Endothelial cell of umbilical vein (primary cell): ENCODE results near the gene SUV39H2. TPM values are rescaled to one million over a fixed set of nuclear protein-coding genes. Genes with fewer than 3 reads are reported as not detected.

Source experiments
- BruUV-seq: library from RNA; stranded (reverse); fragments of 400-500 nt; replicated peaks from 2 replicates; lab custom pipeline; 2021; lab: Mats Ljungman, UMichigan
- CTCF ChIA-PET: fragments of 300-600, 350-600 bp; sonication (Branson Sonifier 250); formaldehyde crosslinking; loops from one replicate; lab custom pipeline; 2021; ENCODE audit warnings: antibody characterized with exemption, inconsistent platforms; lab: Charles Lee
- POLR2A ChIA-PET: fragments of 300-600, 350-600 bp; sonication (Branson Sonifier 250); formaldehyde crosslinking; loops from one replicate; lab custom pipeline; 2021; ENCODE audit warnings: antibody characterized with exemption, inconsistent platforms; lab: Charles Lee
- DNase-seq: peaks from one replicate; pipeline ENCODE4 v3.0.0-alpha.2; 2011; ENCODE audit warnings: low read depth, low spot score
- FAIRE-seq: peaks from 2 replicates; lab custom pipeline; 2011; peaks lifted over from hg19 to GRCh38; lab: Jason Lieb, UNC
- H2AFZ ChIP-seq: 2 replicates; pipeline ENCODE4 v1.6.0; 2012; ENCODE audit warnings: low read depth, low read length, control low read depth, inconsistent platforms
- H3K27ac ChIP-seq: 2 replicates; pipeline ENCODE4 v1.5.1; 2011; ENCODE audit warnings: low read depth, mild to moderate bottlenecking, control low read depth, low read length, moderate library complexity; ENCODE audit not compliant: insufficient read depth
- H3K27me3 ChIP-seq, 2 experiments: 2 replicates each; pipeline versions ENCODE4 v1.6.0 to v1.6.1; 2011; ENCODE audit warnings: low read length in 2 of 2, mixed read lengths in 1 of 2; ENCODE audit not compliant: control insufficient read depth in 2 of 2, insufficient read depth in 2 of 2
- H3K36me3 ChIP-seq, 2 experiments: 2 replicates in 1 of 2; 3 replicates in 1 of 2; pipeline ENCODE4 v1.5.1; 2011; ENCODE audit warnings: low read length in 2 of 2, mild to moderate bottlenecking in 1 of 2, moderate library complexity in 1 of 2; ENCODE audit not compliant: control insufficient read depth in 2 of 2, insufficient read depth in 2 of 2; ENCODE audit errors: extremely low read depth in 1 of 2
- H3K4me1 ChIP-seq: 3 replicates; pipeline ENCODE4 v1.5.1; 2011; ENCODE audit warnings: mild to moderate bottlenecking, low read length; ENCODE audit not compliant: control insufficient read depth, insufficient read depth; ENCODE audit errors: extremely low read depth
- H3K4me2 ChIP-seq: 2 replicates; pipeline ENCODE4 v1.6.1; 2011; ENCODE audit warnings: low read length, control low read depth, mixed read lengths; ENCODE audit not compliant: insufficient read depth
- H3K4me3 ChIP-seq, 3 experiments: fragments of 200-600 bp in 1 of 3; sonication (generic), shearing (Covaris generic) in 1 of 3; replicated peaks in 1 of 3; 2 replicates each; pipeline ENCODE4 v1.5.1; 2011 to 2016; ENCODE audit warnings: control low read depth in 3 of 3, low read length in 3 of 3, mild to moderate bottlenecking in 2 of 3, inconsistent platforms in 1 of 3, low read depth in 1 of 3, moderate library complexity in 1 of 3; ENCODE audit not compliant: insufficient read depth in 1 of 3
- H3K79me2 ChIP-seq: 2 replicates; pipeline ENCODE4 v1.6.0; 2012; ENCODE audit warnings: low read length, inconsistent platforms; ENCODE audit not compliant: control insufficient read depth, insufficient read depth
- H3K9ac ChIP-seq: replicated peaks from 2 replicates; pipeline ENCODE3; 2011; ENCODE audit warnings: low read length, control low read depth; ENCODE audit not compliant: insufficient read depth; ENCODE audit errors: extremely low read depth
- H3K9me1 ChIP-seq: replicated peaks from 3 replicates; pipeline ENCODE4 v1.6.0; 2011; ENCODE audit warnings: mild to moderate bottlenecking, low read length; ENCODE audit not compliant: control insufficient read depth, insufficient read depth; ENCODE audit errors: extremely low read depth
- H3K9me3 ChIP-seq: replicated peaks from 2 replicates; pipeline ENCODE4 v1.5.1; 2012; ENCODE audit warnings: low read length, inconsistent platforms; ENCODE audit not compliant: control insufficient read depth, insufficient read depth
- H4K20me1 ChIP-seq: replicated peaks from 2 replicates; pipeline ENCODE3; 2011; ENCODE audit warnings: mild to moderate bottlenecking, low read length; ENCODE audit not compliant: control insufficient read depth, insufficient read depth; ENCODE audit errors: extremely low read depth
- EZH2 ChIP-seq: IDR thresholded peaks from 2 replicates; pipeline ENCODE4 v1.6.1; 2012; ENCODE audit warnings: borderline replicate concordance, low read depth, mild to moderate bottlenecking, moderate library complexity, low read length, inconsistent platforms; ENCODE audit not compliant: severe bottlenecking
- FOS ChIP-seq: IDR thresholded peaks from 2 replicates; pipeline ENCODE4 v1.6.1; 2011; ENCODE audit warnings: mild to moderate bottlenecking, low read length, moderate library complexity, borderline replicate concordance; ENCODE audit not compliant: insufficient read depth
- GATA2 ChIP-seq: IDR thresholded peaks from 2 replicates; pipeline ENCODE4 v1.7.0; 2011; ENCODE audit warnings: low read depth, mild to moderate bottlenecking, moderate library complexity, mixed read lengths, low read length; ENCODE audit not compliant: insufficient read length, insufficient read depth
- JUN ChIP-seq: IDR thresholded peaks from 2 replicates; pipeline ENCODE4 v1.6.1; 2011; ENCODE audit warnings: borderline replicate concordance, low read depth; ENCODE audit not compliant: insufficient read length, insufficient read depth
- MYC ChIP-seq: IDR thresholded peaks from one replicate; pipeline ENCODE4 v1.6.1; 2011; ENCODE audit warnings: mild to moderate bottlenecking, low read depth, low read length
- POLR2A ChIP-seq: IDR thresholded peaks from 2 replicates; pipeline ENCODE4 v1.6.1; 2012; ENCODE audit warnings: low read depth, mild to moderate bottlenecking, control low read depth, low read length
- POLR2AphosphoS5 ChIP-seq: IDR thresholded peaks from 2 replicates; pipeline ENCODE4 v1.6.1; 2012; ENCODE audit warnings: low read depth, mild to moderate bottlenecking, control low read depth, low read length, moderate library complexity; ENCODE audit not compliant: insufficient read depth
- dilution Hi-C: fragments of 300-500 bp; cut with MboI; formaldehyde crosslinking; loops from one replicate; pipeline ENCODE4 v1.15.0; 2019; ENCODE audit warnings: low sequenced_read_pairs; ENCODE audit not compliant: extremely low pct_ligation_motif_present
- intact Hi-C: fragments of 100-400 bp; cut with micrococcal nuclease; formaldehyde crosslinking; loops from one replicate; pipeline ENCODE4 v1.10.0; 2022
- polyA plus RNA-seq, 4 experiments: library from polyadenylated mRNA; depleted of rRNA in 3 of 4; stranded (reverse) in 3 of 4; unstranded in 1 of 4; fragments of >200 nt; gene quantifications; 2 replicates each; pipeline versions ENCODE4 v1.2.1 to v1.2.3, GENCODE V29; 2011 to 2012; ENCODE audit warnings: missing spikeins in 1 of 4
- total RNA-seq: library from RNA; stranded (reverse); gene quantifications from 2 replicates; pipeline ENCODE4 v1.2.3, GENCODE V29; 2021
- TF ChIP-seq, protein P1 (sequence below): IDR thresholded peaks from 2 replicates; pipeline ENCODE4 v1.6.1; 2011; ENCODE audit not compliant: insufficient read depth, insufficient read length
- TF ChIP-seq, protein P2 (sequence below), 2 donors: IDR thresholded peaks; 1 replicate in 1 of 2; 2 replicates in 1 of 2; pipeline ENCODE4 v1.5.1; 2011; ENCODE audit warnings: low read length in 2 of 2, mild to moderate bottlenecking in 2 of 2, moderate library complexity in 2 of 2, control low read depth in 1 of 2, inconsistent platforms in 1 of 2, low read depth in 1 of 2; ENCODE audit not compliant: insufficient read depth in 1 of 2; ENCODE audit errors: extremely low read depth in 1 of 2

The SUV39H2 gene
- total and polyA plus RNA-seq, 2 donors (not counting 3 experiments of a cell fraction or from before 2014, with no cell fraction given): 5.7 to 29.9 TPM

DNA sequence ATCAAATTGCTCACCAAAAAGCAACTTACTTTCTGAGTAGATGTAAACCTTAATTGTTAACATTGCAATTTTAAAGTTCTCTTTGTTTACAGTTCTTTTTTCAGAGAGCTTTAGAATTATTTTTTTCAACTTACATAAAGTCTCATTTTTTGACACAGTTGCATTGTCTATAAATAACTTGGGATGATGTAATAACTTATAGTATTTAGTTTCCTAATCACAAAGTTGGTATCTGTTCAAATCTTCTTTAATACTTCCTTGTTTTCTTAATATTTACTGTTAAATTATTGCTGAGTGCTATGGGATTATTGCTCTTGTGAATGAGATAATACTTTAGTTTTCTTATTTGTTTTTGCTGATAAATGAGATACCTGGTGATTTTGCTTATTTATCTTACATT lies 18.9 kb upstream of the SUV39H2 start:
- no peak overlapping the region for H3K4me3 ChIP-seq
- intact Hi-C loops: no loop called here
- H3K27ac ChIP-seq: no peak overlapping the region
- no peaks in the 10 kb centered on the region for H3K9me1 ChIP-seq
- H3K27me3 ChIP-seq: no peaks in the 10 kb centered on the region
- TF ChIP-seq POLR2AphosphoS5 (no peak), EZH2 (no peak), POLR2A (no peak), GATA2 (no peak), FOS (no peak), JUN (no peak), MYC (no peak)
- TF ChIP-seq, protein P1, sequence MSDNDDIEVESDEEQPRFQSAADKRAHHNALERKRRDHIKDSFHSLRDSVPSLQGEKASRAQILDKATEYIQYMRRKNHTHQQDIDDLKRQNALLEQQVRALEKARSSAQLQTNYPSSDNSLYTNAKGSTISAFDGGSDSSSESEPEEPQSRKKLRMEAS: no peak
- TF ChIP-seq, protein P2, sequence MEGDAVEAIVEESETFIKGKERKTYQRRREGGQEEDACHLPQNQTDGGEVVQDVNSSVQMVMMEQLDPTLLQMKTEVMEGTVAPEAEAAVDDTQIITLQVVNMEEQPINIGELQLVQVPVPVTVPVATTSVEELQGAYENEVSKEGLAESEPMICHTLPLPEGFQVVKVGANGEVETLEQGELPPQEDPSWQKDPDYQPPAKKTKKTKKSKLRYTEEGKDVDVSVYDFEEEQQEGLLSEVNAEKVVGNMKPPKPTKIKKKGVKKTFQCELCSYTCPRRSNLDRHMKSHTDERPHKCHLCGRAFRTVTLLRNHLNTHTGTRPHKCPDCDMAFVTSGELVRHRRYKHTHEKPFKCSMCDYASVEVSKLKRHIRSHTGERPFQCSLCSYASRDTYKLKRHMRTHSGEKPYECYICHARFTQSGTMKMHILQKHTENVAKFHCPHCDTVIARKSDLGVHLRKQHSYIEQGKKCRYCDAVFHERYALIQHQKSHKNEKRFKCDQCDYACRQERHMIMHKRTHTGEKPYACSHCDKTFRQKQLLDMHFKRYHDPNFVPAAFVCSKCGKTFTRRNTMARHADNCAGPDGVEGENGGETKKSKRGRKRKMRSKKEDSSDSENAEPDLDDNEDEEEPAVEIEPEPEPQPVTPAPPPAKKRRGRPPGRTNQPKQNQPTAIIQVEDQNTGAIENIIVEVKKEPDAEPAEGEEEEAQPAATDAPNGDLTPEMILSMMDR (IDR thresholded peaks at IDR 0.05; ENCODE audit: extremely low read depth in 1 of 2, insufficient read depth in 1 of 2, low read depth in 1 of 2, low read length in 2 of 2): no peak
- H3K9ac ChIP-seq: no peak overlapping the region
- no peaks in the 10 kb centered on the region for H4K20me1 ChIP-seq
- CTCF ChIA-PET: interaction anchor here (1.0 to 1.5 kb wide), 2 partner anchors 12 to 361 kb away, joined by 3 read pairs; no protein-coding TSS in a partner anchor
- no peak overlapping the region for H3K4me2 ChIP-seq
- dilution Hi-C loops: no loop called here
- BruUV-seq: no TSS peak
- H3K36me3 ChIP-seq: peaks cover 0 to 4% of the 10 kb centered on the region in 2 experiments
- no peak for FAIRE-seq
- DNase-seq: no peak
- H3K9me3 ChIP-seq: no peaks in the 10 kb centered on the region
- H3K79me2 ChIP-seq: no peaks in the 10 kb centered on the region
- no peak overlapping the region for H2AFZ ChIP-seq
- no peaks in the 10 kb centered on the region for H3K4me1 ChIP-seq
- POLR2A ChIA-PET: no interaction called here
